Mesenchymal stem cell (in vitro differentiated cells and primary cell): Measurements from ENCODE around the gene TUBGCP6.

Experiments
- DNase-seq: peaks from one replicate; pipeline ENCODE4 v3.0.0-alpha.2; 2013
- H2AFZ ChIP-seq: one replicate; pipeline ENCODE4 v1.6.1; 2013; ENCODE audit warnings: low read depth, mild to moderate bottlenecking, control low read depth, inconsistent platforms, low read length, moderate library complexity
- H2AK5ac ChIP-seq: 2 replicates; pipeline ENCODE4 v1.6.1; 2013; ENCODE audit warnings: low read length, moderate library complexity, mild to moderate bottlenecking, inconsistent platforms; ENCODE audit not compliant: severe bottlenecking
- H2BK120ac ChIP-seq: one replicate; pipeline ENCODE4 v1.6.1; 2013; ENCODE audit warnings: low read depth, mild to moderate bottlenecking, inconsistent platforms, low read length, moderate library complexity
- H2BK12ac ChIP-seq, 2 experiments: one replicate each; pipeline ENCODE4 v1.6.1; 2013; ENCODE audit warnings: inconsistent platforms in 2 of 2, low read length in 2 of 2, mild to moderate bottlenecking in 2 of 2, moderate library complexity in 2 of 2, control low read depth in 1 of 2
- H2BK15ac ChIP-seq: one replicate; pipeline ENCODE4 v1.6.1; 2013; ENCODE audit warnings: mild to moderate bottlenecking, low read depth, inconsistent platforms; ENCODE audit not compliant: poor library complexity, severe bottlenecking
- H2BK5ac ChIP-seq: 2 replicates; pipeline ENCODE4 v1.6.1; 2013; ENCODE audit warnings: low read depth, mild to moderate bottlenecking, low read length, control low read depth, inconsistent platforms; ENCODE audit not compliant: poor library complexity, severe bottlenecking
- H3K14ac ChIP-seq, 2 experiments: one replicate each; pipeline ENCODE4 v1.6.1; 2013; ENCODE audit warnings: inconsistent platforms in 2 of 2, low read length in 2 of 2, control low read depth in 1 of 2, mild to moderate bottlenecking in 1 of 2, moderate library complexity in 1 of 2
- H3K18ac ChIP-seq, 2 experiments: one replicate each; pipeline ENCODE4 v1.6.1; 2013; ENCODE audit warnings: inconsistent platforms in 2 of 2, low read length in 2 of 2, control low read depth in 1 of 2, low read depth in 1 of 2, mild to moderate bottlenecking in 1 of 2
- H3K23ac ChIP-seq, 2 experiments: one replicate each; pipeline ENCODE4 v1.6.1; 2013; ENCODE audit warnings: inconsistent platforms in 2 of 2, low read length in 2 of 2, mild to moderate bottlenecking in 2 of 2, moderate library complexity in 2 of 2, control low read depth in 1 of 2
- H3K27ac ChIP-seq: 2 replicates; pipeline ENCODE4 v1.5.1; 2013; ENCODE audit warnings: mild to moderate bottlenecking, moderate library complexity, low read length, control low read depth, inconsistent platforms; ENCODE audit not compliant: poor library complexity, severe bottlenecking
- H3K27me3 ChIP-seq, 2 experiments: 2 replicates each; pipeline versions ENCODE4 v1.6.1 to v1.7.0; 2013; ENCODE audit warnings: low read length in 2 of 2, mild to moderate bottlenecking in 2 of 2, moderate library complexity in 2 of 2, control low read depth in 1 of 2, inconsistent platforms in 1 of 2; ENCODE audit not compliant: control insufficient read depth in 1 of 2, insufficient read depth in 1 of 2
- H3K36me3 ChIP-seq, 2 experiments: 2 replicates each; pipeline versions ENCODE4 v1.6.1 to v1.7.0; 2013; ENCODE audit warnings: low read length in 2 of 2, control low read depth in 1 of 2, inconsistent platforms in 1 of 2, low read depth in 1 of 2, mild to moderate bottlenecking in 1 of 2; ENCODE audit not compliant: insufficient read depth in 2 of 2, control insufficient read depth in 1 of 2
- H3K4ac ChIP-seq, 2 experiments: one replicate each; pipeline ENCODE4 v1.6.1; 2013; ENCODE audit warnings: inconsistent platforms in 2 of 2, low read length in 2 of 2, mild to moderate bottlenecking in 2 of 2, moderate library complexity in 2 of 2, control low read depth in 1 of 2, low read depth in 1 of 2
- H3K4me1 ChIP-seq: 2 replicates; pipeline ENCODE4 v1.6.1; 2013; ENCODE audit warnings: low read depth, low read length, control low read depth; ENCODE audit not compliant: control insufficient read depth, insufficient read depth
- H3K4me2 ChIP-seq: 2 replicates; pipeline ENCODE4 v1.6.1; 2013; ENCODE audit warnings: low read length, mild to moderate bottlenecking, inconsistent platforms; ENCODE audit not compliant: poor library complexity, severe bottlenecking
- H3K4me3 ChIP-seq, 2 experiments: 2 replicates each; pipeline versions ENCODE4 v1.5.1 to v1.7.0; 2013; ENCODE audit warnings: low read length in 2 of 2, mild to moderate bottlenecking in 2 of 2, control low read depth in 1 of 2, low read depth in 1 of 2; ENCODE audit not compliant: insufficient read depth in 1 of 2
- H3K79me1 ChIP-seq: replicated peaks from 2 replicates; pipeline ENCODE4 v1.6.1; 2013; ENCODE audit warnings: mild to moderate bottlenecking, control low read depth, low read length, inconsistent platforms; ENCODE audit not compliant: poor library complexity, severe bottlenecking
- H3K9ac ChIP-seq: 2 replicates; pipeline ENCODE4 v1.7.0; 2013; ENCODE audit warnings: mild to moderate bottlenecking, low read length, moderate library complexity
- H3K9me3 ChIP-seq: 2 replicates; pipeline ENCODE4 v1.7.0; 2013; ENCODE audit warnings: mild to moderate bottlenecking, low read length; ENCODE audit not compliant: control insufficient read depth
- H4K8ac ChIP-seq: one replicate; pipeline ENCODE4 v1.6.1; 2013; ENCODE audit warnings: inconsistent platforms, mild to moderate bottlenecking, low read length, moderate library complexity
- H4K91ac ChIP-seq: one replicate; pipeline ENCODE4 v1.6.1; 2013; ENCODE audit warnings: mild to moderate bottlenecking, low read length, inconsistent platforms
- WGBS: methylation state at CpG from one replicate; pipeline ENCODE4 v1.1.7; 2013; ENCODE audit warnings: mixed read lengths; 5-methylcytosine and 5-hydroxymethylcytosine counted together

The TUBGCP6 gene

DNA sequence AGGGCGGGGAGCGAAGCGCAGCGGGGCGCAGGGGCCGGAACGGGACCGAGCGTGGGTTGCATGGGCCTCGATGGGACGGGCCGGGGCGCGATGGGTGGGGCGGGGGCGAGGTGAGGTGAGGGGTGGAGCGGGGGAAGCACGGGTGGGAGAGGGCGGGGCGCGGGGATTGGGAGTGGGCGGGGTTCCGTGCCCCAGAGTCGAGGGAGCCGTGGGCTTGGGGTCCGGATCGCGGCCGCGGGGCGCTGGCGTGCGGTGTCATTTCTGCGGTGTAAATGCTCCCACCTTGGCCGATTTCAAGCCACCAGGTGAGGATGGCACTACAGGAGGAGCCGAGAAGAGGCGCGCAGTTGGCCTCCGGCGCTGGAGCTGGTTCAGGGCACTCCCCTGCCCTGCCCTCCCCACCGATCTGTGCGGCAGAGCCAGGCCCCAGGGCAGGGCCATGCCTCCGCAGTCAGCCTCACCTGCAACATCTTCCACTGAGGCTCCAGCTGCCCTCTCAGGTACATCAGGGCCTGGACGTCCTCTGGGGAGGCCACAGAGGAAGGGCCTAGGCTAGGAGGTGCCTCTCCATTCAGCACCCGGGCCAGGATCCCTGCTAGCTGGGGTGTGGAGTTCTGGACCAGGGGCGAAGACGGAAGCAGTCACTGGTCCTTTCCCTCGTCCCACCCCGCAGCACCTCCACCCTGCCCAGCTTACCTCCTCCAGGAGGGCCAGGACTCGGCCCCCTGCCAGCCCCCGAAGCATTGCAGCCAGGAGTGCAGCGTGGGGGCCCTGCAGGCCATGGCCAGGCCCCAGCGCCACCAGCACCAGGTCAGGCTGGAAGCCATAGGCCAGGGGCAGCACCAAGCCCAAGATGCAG is 620 bp upstream of the TUBGCP6 start:
- no peak overlapping the region for H2BK5ac ChIP-seq
- no peaks in the 10 kb centered on the region for H3K9me3 ChIP-seq
- peak overlapping the region; percentile 92 to 93 for H3K4me3 ChIP-seq
- H3K18ac ChIP-seq = peak overlapping the region; percentile 85 to 97
- H2AFZ ChIP-seq = peak overlapping the region; percentile 54
- 22% methylated on average over 26 of the region's 53 CpGs for WGBS
- peak overlapping the region; percentile 8 for H2BK120ac ChIP-seq
- peak overlapping the region; percentile 94 for H4K8ac ChIP-seq
- H2BK15ac ChIP-seq = no peak overlapping the region
- no peak for DNase-seq
- no peaks in the 10 kb centered on the region for H3K27me3 ChIP-seq
- H2AK5ac ChIP-seq = no peak overlapping the region
- peaks cover 48% of the 10 kb centered on the region for H3K4me1 ChIP-seq
- H4K91ac ChIP-seq = peak overlapping the region; percentile 93
- H3K9ac ChIP-seq = peak overlapping the region; percentile 96
- peak overlapping the region in 1 of 2 experiments; percentile 93 for H3K14ac ChIP-seq
- peak overlapping the region; percentile 29 to 85 for H3K4ac ChIP-seq
- H2BK12ac ChIP-seq = peak overlapping the region in 1 of 2 experiments; percentile 7
- peak overlapping the region; percentile 87 for H3K4me2 ChIP-seq
- peaks cover 26 to 51% of the 10 kb centered on the region in 2 experiments for H3K36me3 ChIP-seq
- peaks cover 37% of the 10 kb centered on the region for H3K79me1 ChIP-seq
- no peak overlapping the region for H3K23ac ChIP-seq
- H3K27ac ChIP-seq = peak overlapping the region; percentile 81

DNA sequence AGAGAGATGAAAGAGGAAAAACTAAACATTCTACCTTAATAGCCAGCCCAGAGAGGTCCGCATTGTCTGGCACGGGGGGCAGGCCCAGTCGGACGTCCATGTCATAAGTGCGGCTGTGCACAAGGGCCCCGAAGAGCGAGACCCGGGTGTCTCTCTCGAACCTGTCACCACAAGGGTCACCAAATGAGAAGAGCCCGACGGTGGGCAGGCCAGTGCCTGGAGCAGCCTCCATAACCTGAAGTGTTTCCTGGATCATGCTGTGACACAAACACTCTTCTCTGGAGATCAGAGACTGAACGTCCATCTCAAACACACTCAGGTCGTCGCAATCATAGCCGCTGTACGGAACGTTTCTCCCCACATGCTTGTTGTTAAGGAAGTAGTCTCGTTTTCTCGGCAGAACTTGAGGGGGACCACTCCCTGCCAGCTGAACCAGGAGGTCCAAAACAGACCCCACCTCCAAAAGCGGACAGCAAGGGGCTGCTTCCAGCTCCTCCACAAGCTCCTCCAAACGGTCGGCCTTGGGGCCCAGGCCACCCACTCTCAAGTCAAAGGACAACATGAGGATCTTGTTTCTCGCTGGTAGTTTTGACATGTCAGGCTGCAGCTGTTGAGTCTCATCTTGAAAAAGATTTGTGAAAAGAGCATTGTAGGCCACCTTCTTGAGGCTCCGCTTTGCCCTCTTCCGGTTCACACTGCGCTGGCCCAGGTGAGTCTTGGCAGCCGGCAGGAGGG is 971 bp downstream of the TUBGCP6 start:
- Histone ChIP-seq H4K8ac (no peak overlapping the region), H3K4me2 (peak overlapping the region; percentile 96), H2BK5ac (no peak overlapping the region), H3K27me3 (no peaks in the 10 kb centered on the region), H3K23ac (peak overlapping the region in 1 of 2 experiments; percentile 48), H3K9me3 (no peaks in the 10 kb centered on the region), H3K18ac (no peak overlapping the region), H3K4me3 (peak overlapping the region; percentile 92 to 93), H3K4me1 (peaks cover 37% of the 10 kb centered on the region), H3K4ac (peak overlapping the region; percentile 38 to 59), H3K36me3 (peaks cover 36 to 51% of the 10 kb centered on the region in 2 experiments), H3K9ac (peak overlapping the region; percentile 96), H3K14ac (no peak overlapping the region), H4K91ac (no peak overlapping the region), H2BK12ac (no peak overlapping the region), H2BK15ac (no peak overlapping the region), H2AFZ (no peak overlapping the region), H3K79me1 (peaks cover 35% of the 10 kb centered on the region), H2BK120ac (no peak overlapping the region), H3K27ac (no peak overlapping the region), H2AK5ac (peak overlapping the region; percentile 26)
- 56% methylated on average over 26 of the region's 27 CpGs for WGBS
- DNase-seq = peak; percentile 37

DNA sequence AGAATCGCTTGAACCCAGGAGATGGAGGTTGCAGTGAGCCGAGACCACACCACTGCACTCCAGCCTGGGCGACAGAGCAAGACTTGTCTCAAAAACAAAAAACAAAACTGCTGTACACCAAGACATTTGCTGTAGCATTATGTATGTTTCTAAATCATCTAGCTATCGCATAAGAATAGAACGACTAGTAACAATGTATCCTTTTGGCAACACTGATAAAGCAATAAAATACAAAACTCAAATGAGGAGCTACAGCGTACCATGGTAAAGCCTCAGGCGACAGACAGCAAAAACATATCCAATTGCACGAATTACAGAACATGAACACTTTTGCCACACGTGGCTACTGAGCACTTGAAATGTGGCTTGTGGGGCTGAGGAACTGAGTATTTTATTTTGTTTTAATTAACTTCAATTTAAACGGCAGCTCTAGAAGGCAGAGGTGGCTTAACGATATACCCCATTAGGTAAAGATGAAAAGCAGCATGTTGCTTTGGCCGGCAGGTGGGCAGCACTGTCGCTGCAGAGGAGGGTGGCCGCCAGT is 2.3 kb downstream of the TUBGCP6 start:
- Histone ChIP-seq H2BK15ac (no peak overlapping the region), H4K91ac (no peak overlapping the region), H2AFZ (no peak overlapping the region), H3K18ac (no peak overlapping the region), H3K36me3 (peaks cover 30 to 43% of the 10 kb centered on the region in 2 experiments), H3K79me1 (peaks cover 26% of the 10 kb centered on the region), H3K4me3 (peak overlapping the region in 1 of 2 experiments; percentile 92), H3K4me2 (peak overlapping the region; percentile 44), H3K9me3 (no peaks in the 10 kb centered on the region), H3K9ac (peak overlapping the region; percentile 96), H3K27me3 (no peaks in the 10 kb centered on the region), H3K4me1 (peaks cover 29% of the 10 kb centered on the region), H2BK12ac (no peak overlapping the region), H3K4ac (no peak overlapping the region), H2BK120ac (no peak overlapping the region), H3K14ac (no peak overlapping the region), H3K23ac (no peak overlapping the region), H2AK5ac (no peak overlapping the region), H2BK5ac (no peak overlapping the region), H4K8ac (no peak overlapping the region), H3K27ac (no peak overlapping the region)
- DNase-seq = no peak
- WGBS = 91% methylated on average over 14 of the region's 14 CpGs

DNA sequence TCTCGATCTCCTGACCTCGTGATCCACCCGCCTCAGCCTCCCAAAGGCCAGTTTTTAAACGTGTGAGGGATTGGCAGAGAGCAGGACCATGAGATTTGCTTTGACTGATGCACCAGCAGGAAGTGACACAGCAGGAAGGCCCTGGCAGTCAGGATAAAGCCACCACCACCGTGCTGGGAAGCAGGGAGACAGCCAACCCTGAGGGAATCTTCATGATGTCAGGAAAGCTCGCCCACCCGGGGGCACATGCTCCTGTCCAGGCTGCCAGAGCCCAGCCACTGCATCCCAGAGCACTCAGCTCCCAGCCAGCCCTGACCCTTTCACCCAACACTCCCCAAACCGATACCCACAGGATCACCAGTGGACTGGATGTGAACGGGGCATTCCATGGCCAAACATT is 6.1 kb downstream of the TUBGCP6 start:
- Histone ChIP-seq H3K79me1 (peaks cover 37% of the 10 kb centered on the region), H2AFZ (no peak overlapping the region), H3K27ac (no peak overlapping the region), H2AK5ac (no peak overlapping the region), H2BK12ac (no peak overlapping the region), H3K9me3 (no peaks in the 10 kb centered on the region), H3K14ac (no peak overlapping the region), H3K23ac (no peak overlapping the region), H3K4me1 (peaks cover 28% of the 10 kb centered on the region), H4K91ac (no peak overlapping the region), H3K18ac (no peak overlapping the region), H3K4me3 (no peak overlapping the region), H2BK15ac (no peak overlapping the region), H3K4ac (no peak overlapping the region), H3K27me3 (no peaks in the 10 kb centered on the region), H3K4me2 (no peak overlapping the region), H4K8ac (peak overlapping the region; percentile 12), H3K36me3 (peaks cover 10 to 50% of the 10 kb centered on the region in 2 experiments), H2BK120ac (no peak overlapping the region), H3K9ac (no peak overlapping the region), H2BK5ac (no peak overlapping the region)
- WGBS = 86% methylated on average over 9 of the region's 9 CpGs
- no peak for DNase-seq
